ENCODE measurements around the gene EPM2A.
"Not testable (repeated sequence)": the region's sequence is repeated elsewhere in the genome, so short reads cannot be mapped to it uniquely, and the experiment has no call there.

Gene EPM2A

GRCh38 chr6:145729887-145730286, 5.4 kb downstream of the EPM2A start:
- no peak for DNase-seq

GRCh38 chr6:145728444-145729385, 6.6 kb downstream of the EPM2A start:
- no peak for DNase-seq

- no peak for DNase-seq
These were observed 7.4 kb downstream of the EPM2A start for GRCh38 chr6:145727817-145728388.

GRCh38 chr6:145725570-145725969, 9.8 kb downstream of the EPM2A start:
- no peak for DNase-seq

GRCh38 chr6:145723646-145724045, 11.7 kb downstream of the EPM2A start:
- peak; percentile 34 for DNase-seq

GRCh38 chr6:145722190-145722589, 13.1 kb downstream of the EPM2A start:
- no peak for DNase-seq

GRCh38 chr6:145721144-145721543, 14.2 kb downstream of the EPM2A start:
- no peak for DNase-seq

GRCh38 chr6:145715426-145715825, 19.9 kb downstream of the EPM2A start:
- DNase-seq, result no peak

GRCh38 chr6:145714731-145715130, 20.6 kb downstream of the EPM2A start:
- no peak for DNase-seq

- DNase-seq, result no peak
These were observed 21.5 kb downstream of the EPM2A start for GRCh38 chr6:145713773-145714172.

- no peak for DNase-seq
These were observed 23.9 kb downstream of the EPM2A start for GRCh38 chr6:145711372-145711771.

GRCh38 chr6:145707397-145707796, 27.9 kb downstream of the EPM2A start:
- no peak for DNase-seq

- peak; percentile 54 for DNase-seq
These were observed 29.8 kb downstream of the EPM2A start for GRCh38 chr6:145705561-145705960.

- no peak for DNase-seq
These were observed 31.1 kb downstream of the EPM2A start for GRCh38 chr6:145704143-145704781.

GRCh38 chr6:145699462-145699861, 35.9 kb downstream of the EPM2A start:
- peak; percentile 76 for DNase-seq

- not testable (repeated sequence) for DNase-seq
These were observed 37.9 kb downstream of the EPM2A start for GRCh38 chr6:145697401-145697800.

GRCh38 chr6:145694083-145694737, 41.1 kb downstream of the EPM2A start:
- DNase-seq, result no peak

GRCh38 chr6:145690969-145691368, 44.4 kb downstream of the EPM2A start:
- no peak for DNase-seq

- no peak for DNase-seq
These were observed 45.8 kb downstream of the EPM2A start for GRCh38 chr6:145689529-145689928.

- peak; percentile 16 for DNase-seq
These were observed 46.8 kb downstream of the EPM2A start for GRCh38 chr6:145688493-145688905.

- DNase-seq, result no peak
These were observed 49.4 kb downstream of the EPM2A start for GRCh38 chr6:145685932-145686331.

GRCh38 chr6:145681965-145682364, 53.4 kb downstream of the EPM2A start:
- no peak for DNase-seq

GRCh38 chr6:145673504-145673903, 61.8 kb downstream of the EPM2A start:
- DNase-seq, result no peak
